GM19238 (cell line): ENCODE results near the gene KIF1B.

ENCODE experiments used
- DNase-seq: peaks from one replicate; pipeline ENCODE4 v3.0.0; 2011; ENCODE audit warnings: low spot score; ENCODE audit not compliant: insufficient read length

The KIF1B gene

DNA sequence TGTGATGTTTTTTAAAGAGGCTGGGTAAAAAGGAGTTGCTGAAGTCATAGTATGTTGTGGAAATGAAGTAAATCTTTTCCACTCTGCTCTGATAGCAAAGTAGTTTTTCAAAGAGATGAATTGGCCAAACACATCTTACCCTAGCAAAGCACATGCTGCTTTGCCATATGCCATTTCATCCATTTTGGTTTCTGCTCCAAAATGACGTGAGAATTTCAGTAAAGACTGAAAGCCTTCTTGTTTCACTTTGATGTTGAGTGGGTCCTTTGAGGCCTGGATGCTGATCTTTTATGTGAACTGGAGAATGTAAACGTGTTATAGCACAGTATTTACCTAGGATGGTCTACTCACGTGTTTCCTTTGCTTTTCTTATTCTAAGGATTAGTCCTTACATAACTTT lies 115.2 kb downstream of the KIF1B start:
- no peak for DNase-seq

DNA sequence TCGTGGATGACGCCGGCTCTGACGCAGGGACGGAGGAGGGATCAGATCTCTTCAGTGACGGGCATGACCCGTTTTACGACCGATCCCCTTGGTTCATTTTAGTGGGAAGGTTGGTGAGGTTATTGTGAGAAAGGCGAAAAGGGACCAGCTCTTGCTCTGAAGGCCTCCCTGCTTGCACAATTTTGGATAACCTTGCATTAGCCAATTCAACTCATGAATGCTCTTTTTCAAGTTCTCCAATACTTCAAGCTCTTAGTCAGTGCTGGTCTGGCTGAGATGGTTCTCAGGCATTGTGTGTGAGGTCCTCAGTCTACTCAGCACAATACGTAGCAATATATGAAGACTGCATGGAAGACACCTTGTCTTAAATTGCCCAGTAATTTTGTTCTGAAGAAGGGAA lies 115.9 kb downstream of the KIF1B start:
- DNase-seq = no peak

DNA sequence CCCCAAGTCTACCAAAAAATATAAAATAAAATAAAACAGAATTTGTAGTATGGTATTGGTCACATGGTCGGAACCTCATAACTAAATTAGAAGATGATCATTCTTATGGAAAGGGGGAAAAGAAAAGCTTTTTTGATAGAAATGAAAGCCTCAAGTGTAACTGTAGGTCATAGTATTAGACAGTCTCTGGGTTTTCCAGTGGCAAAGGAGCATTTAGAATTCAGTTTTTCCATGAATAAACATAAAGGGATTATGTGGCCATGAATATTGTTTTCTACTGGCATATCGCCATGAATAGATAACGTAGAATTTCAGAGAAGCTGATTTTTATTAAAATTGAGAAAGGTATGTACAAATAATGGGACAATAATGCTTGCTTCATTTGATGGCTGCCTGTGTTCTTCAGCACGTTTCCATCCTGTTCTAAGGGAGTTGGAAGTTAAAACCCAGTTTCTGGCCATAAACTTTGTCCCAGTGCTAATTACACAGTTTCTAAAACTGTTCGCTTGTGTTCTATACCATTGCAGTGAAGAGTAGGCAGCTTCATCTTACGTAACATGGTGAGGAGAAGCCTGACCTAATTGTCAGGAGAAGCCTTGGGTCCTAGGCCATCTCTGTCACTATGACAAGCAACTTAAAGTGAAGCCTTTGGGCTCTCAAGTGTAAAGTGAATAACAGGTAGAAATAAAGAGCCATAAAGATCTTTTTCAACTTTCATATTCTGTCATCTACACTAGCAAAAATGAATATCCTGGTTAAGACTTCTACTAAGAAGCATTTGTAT lies 118.0 kb downstream of the KIF1B start:
- no peak for DNase-seq

DNA sequence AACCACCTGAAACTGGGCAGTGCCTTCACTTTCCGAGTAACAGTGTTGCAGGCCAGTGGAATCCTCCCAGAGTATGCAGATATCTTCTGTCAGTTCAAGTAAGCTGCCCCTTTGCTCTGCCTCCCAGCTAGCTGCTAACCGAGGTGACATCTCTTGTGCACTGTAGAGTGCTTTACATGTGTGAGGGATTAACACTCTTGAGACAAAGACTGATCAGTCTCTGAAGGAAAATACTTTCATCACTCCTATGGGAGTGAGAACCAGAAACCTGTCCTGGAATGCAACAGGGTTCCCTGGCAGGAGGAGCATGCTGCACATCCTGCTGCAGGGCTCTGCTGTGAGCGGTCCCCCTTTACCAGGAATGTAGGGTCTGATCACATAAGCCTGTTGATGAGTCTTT lies 127.1 kb downstream of the KIF1B start:
- DNase-seq = no peak

DNA sequence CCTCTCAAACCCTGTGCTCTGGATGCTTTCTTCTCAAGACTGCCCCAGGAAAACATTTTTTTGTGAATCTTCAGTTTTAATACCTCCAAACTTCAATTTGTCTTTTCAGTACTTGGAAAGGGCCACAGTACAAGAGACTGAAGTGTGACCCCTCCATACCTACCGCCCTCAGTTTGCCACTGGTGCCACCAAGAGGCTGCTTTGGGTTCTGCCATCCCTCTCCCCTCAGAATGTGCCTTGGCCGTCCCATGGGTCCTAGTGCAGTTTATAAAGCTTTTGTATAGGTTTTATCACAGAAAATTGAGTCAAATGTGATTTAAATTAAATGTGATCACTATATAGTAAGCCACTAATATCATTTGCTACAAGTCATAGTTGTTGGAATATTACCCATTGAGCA lies 127.7 kb downstream of the KIF1B start:
- DNase-seq = peak; percentile 53

DNA sequence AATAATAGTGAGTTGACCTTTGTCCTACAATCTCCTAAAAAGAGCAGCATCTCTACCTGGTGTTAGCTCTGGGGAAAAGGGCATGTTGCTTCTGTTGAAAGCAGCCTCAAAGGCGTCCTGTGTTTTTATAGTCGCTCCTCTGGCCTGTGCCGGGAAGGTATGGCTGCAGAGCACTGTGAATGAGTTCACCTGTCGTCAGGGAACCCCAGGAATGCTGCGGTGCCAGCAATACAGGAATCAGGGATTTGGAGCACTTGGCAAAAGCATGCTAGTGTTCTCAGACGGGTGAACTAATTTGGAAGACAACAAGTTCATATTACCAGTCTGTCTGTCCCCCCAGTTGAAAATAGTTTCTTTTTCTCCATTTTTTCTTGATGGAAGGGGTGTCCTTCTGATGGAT lies 128.2 kb downstream of the KIF1B start:
- DNase-seq = no peak

DNA sequence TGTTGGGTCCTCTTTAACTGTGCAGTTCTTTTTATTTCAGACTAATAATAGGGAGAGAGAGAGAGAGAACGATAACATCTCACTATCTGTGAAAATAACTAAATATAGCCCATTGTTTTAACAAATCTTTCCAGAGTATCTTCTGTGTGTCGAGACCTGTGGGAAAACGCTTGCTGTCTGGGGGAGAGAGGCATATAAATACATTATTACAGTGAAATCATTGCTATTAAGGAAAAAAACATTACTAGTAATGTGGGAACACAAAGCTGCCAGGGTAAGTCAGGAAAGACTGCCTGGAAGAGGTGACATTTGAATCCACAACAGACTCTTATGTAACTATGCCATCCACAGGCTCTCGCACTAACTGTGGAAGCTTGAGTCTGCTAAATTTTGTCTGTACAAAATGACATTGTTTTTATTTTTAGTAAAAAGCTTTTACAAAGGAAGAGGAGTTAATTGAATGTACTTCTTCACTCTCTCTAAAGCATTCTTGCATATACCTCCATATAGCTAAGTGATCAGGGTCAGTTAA lies 128.7 kb downstream of the KIF1B start:
- no peak for DNase-seq

DNA sequence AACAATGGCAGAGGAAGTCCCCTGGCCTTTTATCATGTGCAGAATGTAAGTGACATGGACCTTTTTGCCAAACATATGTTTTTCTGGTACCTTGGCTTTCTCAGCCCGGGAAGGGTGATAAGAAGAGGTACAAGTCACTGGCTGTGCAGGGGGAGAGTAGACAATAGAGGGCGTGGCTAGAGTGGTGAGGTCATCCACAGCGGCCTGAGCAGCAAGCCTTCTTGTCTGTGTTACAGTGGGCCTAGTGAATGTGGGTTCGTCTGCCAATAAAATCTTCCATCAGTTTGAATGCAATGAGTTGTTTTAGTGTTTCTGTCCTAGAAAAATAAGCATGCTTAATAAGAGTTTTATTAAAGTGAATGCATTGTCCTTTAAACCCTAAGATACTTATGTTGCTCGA lies 129.4 kb downstream of the KIF1B start:
- DNase-seq = no peak

DNA sequence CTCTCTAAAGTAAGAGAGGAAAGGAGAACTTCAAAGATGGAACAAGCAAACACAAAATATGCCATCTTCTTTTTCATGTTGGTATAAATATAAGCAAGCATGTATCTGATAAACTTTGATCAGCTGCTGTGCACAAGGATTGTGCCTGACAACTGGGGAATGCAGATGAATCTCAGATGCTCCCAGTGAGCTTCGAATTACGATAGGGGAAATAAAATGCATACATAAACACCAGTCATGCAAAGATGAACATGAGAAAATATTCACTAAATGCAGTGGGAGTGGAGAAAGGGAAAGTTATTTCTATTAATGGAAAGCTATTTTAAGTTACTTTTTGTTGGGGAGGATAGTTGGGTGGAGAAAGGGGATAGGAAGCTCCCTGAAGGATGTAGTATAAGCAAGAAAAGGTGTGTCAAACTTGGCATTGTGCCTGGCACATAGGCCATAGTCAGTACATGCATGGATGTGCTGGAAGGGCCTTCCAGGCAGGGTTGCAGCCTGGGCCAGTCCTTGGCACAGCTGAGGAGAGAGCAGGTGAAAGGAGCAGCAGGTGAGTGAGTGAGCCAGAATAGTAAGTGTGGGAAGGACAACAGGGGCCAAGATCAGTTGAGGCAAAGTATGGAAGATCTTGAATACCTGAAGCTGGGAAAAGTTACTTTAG lies 130.7 kb downstream of the KIF1B start:
- DNase-seq = no peak

DNA sequence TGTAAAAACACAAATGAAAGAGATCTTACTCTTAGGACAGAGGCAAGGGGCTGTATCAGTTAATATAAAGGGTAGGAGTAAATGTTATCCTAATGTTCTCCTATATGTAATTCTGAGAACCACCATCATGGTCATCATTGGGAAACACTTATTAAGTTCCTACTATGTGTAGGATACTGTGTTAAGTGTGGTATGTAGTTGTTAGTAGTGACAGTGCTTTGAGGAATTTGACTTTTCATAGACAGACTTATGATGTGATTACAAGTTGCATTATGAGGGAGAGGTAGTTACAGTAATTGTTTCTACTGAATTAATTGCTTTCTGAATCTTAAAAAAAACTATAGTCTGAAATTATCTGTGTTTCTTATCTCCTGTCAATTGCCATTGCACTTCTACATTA lies 136.7 kb downstream of the KIF1B start:
- no peak for DNase-seq

DNA sequence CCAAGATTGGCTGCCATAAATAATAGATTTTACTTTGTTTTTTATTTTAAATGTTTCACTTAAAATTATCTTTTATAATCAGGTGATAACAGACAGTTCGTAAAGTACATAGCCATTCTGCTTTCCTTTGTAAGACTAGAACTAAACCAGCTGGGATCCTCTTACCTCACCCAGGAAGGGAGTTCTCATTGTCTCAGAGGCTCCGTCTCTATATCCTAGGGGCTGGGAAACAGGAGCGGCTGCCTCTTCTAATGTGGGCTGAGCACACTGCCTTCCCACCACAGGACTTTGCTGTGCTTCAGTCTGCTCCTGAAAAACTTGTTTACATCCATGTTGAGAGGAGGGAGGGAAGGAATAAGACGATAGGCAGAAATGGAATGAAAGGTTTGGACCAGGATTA lies 142.9 kb downstream of the KIF1B start:
- DNase-seq = no peak

DNA sequence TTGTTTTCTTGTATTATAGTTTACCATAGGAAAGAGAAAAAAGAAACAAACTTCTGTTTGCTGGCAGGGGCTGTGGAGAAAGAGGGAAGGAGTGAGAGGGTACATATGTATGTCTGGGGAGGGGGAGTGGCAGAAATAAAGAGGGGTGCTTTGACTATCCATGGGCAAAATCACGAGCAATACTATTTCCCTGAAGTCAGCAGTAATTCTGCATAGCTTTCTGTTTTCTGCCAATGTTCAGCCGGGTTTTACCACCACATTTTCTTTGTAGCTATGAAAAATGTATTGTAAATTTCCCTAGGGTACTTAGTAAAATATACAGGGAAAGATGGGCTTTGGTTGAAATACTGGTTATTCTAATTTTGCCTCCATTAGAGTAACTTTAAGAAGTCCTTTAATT lies 143.3 kb downstream of the KIF1B start:
- no peak for DNase-seq

DNA sequence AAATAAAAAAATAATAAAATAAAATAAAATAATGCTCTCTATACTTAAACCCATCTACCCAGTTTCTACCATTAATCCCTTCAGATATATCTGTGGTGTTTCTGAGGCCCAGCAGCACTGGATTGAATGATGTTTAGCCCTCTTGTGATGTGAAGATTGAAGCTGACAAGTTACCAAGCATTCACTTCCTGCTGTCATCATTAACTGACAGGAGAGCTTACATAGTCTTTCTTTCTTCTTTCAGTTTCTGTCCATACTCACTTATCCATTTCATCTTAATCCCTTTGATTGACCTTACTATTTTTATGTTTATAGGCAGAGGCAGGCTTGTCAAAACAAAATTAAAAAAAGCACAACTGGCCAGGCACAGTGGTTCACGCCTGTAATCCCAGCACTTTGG lies 149.7 kb downstream of the KIF1B start:
- no peak for DNase-seq

DNA sequence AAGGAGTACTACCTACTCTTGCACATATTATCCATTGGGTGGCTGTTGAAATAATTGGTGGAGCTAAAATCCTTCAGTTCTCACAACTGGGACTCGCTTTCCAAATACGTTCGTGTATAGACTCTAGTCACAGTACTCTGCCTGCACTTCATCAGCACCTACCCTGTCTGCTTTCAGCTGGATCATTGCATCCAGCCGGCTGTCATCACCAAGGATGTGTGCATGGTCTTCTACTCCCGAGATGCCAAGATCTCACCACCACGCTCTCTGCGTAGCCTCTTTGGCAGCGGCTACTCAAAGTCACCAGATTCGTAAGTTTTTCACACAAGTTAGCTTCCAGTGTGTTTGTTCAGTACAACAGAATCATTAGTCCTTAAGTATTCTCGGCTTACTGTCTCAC lies 151.1 kb downstream of the KIF1B start:
- DNase-seq = no peak

DNA sequence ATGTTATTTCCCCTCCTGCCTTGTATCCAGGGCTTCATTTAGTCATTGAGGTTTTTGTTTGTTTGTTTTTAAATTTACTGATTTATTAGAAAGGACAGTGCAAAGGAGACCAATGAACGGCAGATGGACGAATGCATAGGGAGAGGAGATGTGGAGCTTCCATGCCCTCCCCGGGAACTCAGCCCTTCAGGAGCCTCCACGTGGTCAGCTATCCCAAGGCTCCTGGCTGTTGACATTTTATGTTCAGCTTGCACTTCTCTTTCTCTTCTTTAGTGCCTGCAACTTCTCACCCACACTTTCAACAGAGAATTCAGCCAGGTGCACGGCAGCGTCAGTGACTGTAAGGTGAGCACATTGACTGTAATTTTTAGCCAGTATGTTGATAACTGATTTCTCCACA lies 157.8 kb downstream of the KIF1B start:
- DNase-seq = no peak

DNA sequence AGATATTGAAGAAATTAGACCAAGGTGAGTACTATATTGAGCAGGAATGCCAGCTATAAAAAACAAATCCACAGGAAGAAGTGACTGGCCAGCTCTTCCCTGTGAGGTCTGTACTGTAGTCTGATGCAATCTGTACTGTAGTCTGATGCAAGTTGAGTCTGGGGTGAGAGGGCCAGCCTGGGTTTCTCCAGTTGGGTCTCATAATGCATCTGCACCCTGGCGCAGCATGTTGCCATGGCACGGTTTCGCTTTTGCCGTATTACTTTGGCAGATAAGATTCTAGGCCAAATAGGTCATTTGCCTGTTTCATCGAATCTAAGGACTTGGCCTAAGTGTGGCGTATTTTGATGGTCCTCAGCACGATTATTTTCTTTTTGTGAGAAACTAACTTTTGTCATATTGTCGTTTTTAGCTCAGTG lies 164.1 kb downstream of the KIF1B start:
- DNase-seq = no peak

DNA sequence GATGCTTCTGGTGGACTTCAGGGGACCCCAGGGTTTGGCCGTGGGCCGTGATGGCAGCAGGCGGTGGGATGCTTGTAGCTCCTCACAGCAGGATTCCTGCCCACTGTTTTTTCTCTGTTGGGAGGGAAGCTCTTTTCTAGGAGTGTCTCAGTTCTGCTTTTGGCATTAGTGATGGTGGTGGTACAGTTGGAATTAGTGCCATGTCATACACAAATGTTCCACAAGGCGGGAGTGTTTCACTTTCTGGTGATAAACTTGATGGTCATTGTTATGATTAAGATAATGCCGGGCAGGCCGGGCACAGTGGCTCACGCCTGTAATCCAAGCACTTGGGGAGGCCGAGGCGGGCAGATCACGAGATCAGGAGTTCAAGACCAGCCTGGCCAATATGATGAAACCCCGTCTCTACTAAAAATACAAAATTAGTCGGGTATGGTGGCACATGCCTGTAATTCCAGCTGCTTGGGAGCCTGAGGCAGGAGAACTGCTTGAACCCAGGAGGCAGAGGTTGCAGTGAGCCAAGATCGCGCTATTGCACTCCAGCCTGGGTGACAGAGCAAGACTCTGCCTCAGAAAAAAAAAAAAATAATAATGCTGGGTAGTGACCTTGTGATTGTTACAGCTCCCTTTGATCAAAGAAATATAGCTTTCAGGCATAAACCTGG lies 167.1 kb downstream of the KIF1B start:
- DNase-seq = peak; percentile 21

DNA sequence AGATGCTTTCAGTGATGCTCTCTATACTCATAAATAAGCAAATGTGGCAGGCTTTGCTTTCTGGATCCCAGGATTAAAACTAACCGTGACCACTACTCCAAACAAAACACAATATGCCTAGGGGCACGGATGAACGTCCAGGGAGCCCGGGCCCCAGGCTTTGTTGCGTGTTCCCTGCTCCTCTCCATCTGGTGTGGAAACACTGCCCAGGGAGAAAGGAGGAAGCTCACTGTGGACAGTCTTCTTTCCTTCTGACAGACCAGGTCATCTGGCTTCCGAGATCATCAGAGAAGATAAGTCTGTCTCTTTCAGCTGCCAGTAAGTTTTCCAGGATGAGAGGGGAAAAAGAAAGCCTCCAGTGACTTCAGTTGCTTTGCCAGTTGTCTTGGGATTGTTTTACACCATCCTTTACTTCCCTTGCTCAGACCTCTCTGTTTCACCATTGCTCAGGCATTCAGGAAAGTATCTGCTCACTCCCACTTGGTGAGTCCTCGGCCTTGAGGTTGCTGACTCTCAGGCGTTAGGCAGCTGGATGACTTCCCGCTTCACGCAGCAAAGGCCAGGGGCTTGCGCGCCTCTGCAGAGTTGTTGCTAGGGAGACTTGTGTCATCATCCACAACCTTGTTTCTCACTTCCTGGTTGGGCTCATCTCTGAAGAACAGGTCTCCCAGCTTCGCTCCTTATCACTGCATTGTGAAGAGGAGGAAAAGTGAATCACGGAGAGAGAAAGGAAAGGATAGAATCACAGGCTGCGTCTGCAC lies 167.9 kb downstream of the KIF1B start:
- DNase-seq = no peak

DNA sequence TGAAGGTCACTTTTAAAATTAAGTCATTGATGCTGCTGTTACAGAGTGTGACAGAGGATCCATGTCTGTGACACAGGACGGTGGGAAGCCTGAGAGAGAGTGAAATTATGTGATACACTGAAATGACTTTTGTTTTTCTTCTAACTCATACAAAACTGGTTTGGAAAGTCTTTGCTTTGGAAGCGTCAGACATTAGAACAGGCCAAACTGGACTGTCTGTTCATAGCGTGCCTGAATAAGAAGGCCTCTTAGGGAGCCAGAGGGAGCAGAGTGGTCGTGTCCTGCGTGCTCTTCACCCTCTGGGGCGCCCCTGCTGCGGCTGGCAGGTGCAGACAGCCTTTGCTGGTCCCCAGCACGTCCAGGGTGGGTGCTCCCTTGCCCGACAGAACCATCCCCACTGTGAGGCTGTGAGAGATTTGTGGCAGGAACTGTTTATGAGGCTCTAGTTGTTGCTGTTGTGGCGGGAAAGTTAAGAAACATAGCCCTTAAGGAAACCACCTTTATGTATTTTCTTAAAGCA lies 168.8 kb downstream of the KIF1B start:
- DNase-seq = no peak

DNA sequence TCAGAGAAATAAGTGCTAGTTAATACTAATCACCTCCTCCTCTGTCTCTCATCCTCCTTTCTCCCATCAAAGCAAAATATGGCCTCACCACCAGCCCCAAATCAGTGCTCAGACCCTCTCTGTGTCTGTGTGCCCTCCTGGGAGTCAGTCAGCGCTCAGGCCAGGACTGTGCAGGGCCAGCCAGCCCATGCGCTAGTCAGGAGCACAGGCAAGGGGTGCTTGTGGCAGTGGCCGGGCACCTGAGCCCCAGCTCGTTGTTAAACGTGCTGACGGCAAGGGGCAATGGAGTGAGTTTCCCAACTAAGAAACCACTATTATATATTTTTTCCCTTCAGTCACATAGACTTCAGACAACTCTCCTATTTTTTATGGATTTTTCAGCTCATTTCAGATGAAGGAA lies 169.3 kb downstream of the KIF1B start:
- no peak for DNase-seq

DNA sequence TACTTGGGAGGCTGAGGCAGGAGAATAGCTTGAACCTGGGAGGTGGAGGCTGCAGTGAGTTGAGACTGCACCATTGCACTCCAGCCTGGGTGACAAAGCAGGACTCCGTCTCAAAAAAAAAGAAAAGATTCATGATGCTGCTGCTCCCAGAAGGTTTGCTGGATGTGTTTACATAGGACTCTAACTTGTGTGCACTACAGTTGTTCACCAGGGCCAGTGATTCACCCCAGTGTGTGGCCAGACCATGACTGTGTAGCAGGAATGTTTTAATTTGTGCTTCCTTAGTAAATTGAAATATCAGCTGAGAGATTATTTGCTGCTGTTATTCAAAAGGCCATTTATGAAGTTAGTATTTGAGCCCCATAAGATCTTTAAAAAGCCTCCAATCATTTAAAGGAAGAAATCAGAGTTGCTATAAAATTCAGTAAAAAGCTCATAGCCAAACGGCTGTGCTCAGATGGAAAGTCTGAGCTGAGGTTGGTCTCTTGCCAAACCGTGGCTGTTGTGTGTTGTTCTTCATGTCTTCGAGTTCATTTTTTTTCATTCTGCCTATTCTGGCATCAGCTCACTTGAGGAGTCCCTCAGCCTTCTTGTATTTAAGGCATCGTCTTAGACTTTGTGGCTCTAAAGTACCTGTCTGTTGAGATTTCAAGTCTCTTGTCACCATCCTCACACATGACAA lies 170.4 kb downstream of the KIF1B start:
- DNase-seq = no peak
